Measurements from ENCODE around the gene MAPRE3.

Gene MAPRE3

DNA sequence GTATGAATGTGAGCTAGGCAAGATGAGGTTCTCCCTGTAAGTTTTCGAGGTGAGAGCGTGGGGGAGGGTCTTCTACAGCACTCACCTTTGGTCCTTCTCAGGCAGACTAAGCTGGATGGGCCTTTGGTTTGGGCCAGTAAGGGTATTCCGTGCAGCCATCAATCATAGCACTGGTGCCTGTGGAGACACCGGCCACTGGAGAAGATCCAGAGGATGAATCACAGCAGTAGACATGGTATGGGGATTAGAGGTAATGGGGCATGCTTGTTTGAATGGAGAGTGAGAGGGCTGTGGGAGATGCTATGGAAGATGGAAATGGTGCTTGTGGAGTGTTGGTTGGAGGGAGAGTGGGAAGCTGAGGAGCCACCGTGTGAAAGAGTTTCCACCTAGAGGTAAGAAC is 16.1 kb downstream of the MAPRE3 start:
- DNase-seq = no peak

DNA sequence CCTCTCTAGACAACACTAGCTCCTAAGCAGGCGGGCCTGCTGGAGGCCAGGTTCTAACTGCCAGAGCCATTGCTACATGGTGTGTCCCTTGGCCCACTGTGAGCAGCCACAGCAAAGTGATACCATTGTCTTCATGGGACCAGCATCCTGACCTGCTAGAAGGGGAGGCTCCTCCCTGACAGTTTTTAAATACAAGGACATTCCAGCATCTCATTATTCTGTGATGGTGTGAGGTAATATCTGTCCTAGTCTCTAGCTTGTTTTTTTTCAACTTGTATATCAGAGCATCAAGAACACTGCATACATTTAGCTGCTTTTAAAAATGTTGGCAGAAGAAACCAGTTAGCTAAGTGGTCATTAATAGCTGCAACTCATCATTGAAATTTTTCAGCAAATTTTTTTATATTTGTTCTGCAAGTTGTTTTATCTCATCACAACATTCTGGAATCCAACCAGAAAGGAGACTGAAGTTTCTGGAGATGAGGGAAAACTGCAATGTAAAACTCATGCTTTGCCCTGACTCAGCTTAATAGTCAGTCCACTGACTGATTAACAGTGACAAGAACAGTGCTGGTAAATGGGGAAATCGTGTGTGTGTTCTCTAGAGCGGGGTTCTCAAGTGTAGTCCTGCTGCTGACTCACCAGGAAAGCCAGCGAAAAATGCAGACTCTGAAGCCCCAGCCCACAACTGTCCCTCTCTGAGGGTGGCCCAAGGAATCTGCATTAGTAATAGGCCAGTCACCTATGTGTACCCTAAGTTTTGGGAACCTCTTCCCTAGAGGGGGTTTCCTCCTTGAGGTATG is 17.8 kb downstream of the MAPRE3 start:
- DNase-seq = no peak

DNA sequence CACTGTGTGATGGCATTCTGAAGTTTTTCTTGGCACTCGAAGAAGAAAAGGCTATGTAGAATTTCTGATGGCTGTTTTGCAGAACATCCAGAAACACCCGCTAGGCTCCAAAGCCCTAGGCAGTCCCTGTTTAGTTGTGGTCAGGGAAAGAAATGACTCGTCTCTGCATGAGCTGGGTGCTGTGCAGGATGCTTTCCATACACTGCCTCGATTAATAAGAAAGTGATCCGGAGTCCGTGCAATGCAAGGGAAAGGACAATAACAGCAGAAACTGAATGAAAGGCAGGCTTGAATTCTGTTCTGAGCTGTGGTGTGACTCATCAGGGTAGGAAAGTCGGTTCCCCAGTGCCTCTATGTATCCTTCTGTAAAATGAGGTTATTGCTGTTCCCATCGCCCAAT is 18.7 kb downstream of the MAPRE3 start:
- no peak for DNase-seq

DNA sequence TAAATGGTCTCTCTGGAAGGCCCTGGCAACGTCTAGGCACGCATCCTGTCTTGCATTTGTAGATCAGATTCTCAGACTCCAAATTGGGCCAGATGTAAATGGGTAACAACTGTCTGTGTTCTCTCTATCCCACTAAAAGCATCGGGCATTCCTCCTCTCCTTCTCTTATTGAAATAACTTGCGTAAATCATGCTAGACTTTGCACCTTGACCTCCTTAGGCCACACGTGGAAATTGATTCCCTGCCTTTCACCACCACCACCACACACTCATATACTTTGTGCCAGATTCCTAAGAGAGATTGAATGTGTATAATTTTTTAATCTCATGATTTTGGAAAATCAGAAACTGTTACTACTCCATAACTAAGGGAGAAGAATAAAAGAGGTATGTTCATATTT is 21.3 kb downstream of the MAPRE3 start:
- no peak for DNase-seq

DNA sequence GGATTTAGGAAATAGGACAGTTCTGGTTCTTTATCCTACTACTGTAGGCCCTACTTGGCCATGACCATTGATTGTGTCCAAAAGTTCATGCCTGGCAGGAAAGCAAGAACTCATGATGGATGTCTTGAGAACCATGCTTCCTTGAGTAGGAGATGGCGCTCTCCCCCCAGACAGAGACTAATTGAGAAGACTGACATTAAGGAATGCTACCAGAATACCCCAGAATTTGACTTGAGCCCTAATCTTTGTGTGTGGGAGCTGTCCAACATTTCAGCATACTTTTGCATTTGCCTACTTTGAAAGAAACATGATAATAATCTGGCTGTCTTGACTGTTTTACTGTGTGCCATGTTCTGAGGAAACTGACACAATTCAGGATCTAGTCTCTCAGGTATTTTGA is 23.3 kb downstream of the MAPRE3 start:
- DNase-seq = no peak

DNA sequence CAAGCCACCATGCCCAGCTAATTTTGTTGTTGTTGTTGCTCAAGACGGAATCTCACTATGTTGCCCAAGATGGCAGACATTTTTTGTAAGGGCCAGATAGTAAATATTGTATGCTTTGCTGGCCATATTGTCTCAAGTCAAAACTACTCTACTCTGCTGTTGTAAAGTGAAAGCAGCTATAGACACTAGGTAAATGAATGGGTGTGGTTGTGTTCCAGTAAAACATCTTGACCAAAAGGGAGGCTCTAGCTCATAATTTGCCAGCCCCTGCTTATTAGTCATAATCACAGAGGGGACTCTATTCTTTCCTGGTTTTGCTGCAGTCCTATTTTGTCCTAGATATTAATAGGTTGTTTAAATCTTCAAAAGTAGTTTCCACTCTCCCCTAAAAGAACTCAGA is 24.5 kb downstream of the MAPRE3 start:
- no peak for DNase-seq

DNA sequence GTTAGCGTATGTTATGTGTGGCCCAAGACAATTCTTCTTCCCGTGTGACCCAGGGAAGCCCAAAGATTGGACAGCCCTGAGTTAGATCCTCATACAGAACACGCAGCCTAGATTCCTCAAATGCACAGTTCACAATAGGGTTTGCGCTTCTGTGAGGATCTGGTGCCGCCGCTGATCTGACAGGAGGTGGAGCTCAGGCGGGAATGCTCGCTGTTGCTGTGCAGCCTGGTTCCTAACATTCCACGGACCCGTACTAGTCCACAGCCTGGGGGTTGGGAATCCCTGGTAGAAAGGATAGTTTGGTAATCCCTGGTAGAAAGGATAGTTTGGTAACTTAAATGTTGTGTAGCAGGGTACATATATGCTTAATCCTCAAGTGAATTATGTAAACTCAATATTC is 27.0 kb downstream of the MAPRE3 start:
- DNase-seq = no peak

DNA sequence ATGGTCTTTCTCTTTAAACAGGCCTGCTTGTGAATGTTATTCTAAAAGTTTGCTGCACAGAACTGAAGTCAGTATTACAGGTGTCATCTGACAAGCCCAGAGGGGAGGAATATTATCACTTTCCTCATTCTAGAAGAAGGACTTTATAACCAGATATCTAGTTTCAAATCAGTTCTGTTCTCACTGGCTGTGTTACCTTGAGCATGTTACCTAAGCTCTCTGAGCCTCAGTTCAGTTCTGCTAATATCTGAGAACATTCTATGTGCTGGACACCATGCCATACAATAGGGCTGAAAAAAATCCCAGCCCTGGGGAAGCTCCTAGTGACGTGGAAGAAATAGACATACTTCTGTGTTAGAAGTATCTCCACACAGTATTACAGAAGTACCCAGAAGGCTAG is 27.9 kb downstream of the MAPRE3 start:
- no peak for DNase-seq

DNA sequence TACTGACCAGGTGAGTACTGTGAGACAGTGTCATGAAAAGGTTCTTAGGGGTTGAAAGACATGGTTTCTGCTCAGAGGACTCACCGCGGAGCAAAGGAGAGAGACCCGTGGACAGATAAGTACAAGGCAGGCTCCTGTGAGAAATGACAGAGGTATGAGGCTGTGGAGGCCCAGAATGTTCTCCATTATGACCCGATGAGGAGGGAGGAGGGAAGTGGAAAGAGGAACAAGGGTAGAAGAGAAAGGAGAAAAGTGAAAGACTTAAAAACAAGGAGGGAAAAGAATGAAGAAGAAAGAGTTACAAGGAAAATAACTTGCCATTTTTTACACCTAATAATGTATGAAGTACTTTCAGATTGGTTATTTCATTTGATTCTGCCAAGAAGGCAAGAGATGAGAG is 29.8 kb downstream of the MAPRE3 start:
- DNase-seq = no peak

DNA sequence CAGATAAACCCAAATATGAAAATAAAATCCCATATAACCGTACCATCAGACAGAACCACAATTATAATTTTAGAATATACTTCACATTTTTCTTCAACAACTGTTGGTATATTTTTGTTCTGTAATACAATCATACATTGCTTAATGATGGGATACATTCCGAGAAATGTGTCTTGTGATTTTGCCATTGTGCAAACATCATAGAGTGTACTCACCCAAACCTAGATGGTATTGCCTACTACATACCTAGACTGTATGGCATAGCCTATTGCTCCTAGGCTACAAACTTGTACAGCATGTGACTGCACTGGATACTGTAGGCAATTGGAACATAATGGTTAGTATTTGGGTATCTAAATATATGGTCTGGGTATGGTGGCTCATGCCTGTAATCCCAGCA is 30.6 kb downstream of the MAPRE3 start:
- DNase-seq = no peak

DNA sequence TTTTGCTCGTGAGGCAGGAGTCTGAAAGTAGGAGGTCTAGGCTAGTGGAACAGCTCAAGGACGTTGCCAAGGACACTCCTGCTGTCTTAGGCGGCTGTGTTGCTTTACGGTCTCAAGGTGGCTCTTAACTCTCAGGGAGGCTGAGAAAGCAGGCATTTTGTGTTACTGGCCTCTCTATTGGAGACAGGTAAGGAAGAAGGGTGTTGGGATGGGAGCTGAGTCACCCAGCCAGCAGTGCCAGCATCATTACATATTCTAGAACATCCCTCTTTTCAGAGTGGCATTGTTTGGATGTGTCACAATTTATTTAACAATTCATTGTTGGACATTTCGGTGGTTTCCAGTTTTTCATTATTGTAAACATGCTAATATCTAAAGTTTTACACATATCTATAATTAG is 31.5 kb downstream of the MAPRE3 start:
- DNase-seq = no peak

DNA sequence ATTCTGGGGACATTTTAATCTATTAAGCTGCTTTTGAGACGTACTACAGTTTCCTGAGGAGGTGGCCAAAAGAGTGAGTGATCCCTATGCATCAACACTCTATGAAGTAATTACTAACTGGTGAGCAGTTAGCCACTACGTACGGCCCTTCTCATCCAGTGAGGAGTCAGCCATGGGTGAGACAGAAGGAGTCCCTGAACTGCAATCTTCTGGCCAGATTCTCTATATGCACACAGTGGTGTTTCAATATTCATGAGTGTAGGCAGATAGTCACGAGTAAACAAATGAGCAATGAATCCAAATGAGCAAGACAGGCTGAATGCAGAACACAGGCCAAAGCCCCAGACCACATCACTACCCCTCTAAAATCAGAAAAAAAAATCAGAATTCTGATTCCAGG is 32.6 kb downstream of the MAPRE3 start:
- DNase-seq = no peak

DNA sequence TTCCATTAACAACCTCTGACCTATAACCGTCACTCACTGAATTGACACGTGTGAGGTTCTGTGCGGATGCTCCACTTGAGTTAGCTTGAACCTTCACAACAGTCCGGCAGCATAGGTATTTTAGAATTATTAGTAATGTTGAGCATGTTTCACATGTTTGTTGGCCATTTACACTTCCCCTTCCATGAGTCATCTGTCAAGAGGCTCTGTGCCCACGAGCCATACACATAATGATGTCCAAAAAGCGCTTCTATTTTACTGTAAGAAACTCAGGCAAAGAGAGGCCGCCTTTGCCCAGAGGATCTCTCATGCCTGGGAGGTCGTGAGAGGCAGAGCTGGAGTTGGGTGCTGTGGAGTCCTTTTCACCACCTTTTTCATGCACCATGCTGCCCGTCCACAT is 33.4 kb downstream of the MAPRE3 start:
- DNase-seq = no peak

DNA sequence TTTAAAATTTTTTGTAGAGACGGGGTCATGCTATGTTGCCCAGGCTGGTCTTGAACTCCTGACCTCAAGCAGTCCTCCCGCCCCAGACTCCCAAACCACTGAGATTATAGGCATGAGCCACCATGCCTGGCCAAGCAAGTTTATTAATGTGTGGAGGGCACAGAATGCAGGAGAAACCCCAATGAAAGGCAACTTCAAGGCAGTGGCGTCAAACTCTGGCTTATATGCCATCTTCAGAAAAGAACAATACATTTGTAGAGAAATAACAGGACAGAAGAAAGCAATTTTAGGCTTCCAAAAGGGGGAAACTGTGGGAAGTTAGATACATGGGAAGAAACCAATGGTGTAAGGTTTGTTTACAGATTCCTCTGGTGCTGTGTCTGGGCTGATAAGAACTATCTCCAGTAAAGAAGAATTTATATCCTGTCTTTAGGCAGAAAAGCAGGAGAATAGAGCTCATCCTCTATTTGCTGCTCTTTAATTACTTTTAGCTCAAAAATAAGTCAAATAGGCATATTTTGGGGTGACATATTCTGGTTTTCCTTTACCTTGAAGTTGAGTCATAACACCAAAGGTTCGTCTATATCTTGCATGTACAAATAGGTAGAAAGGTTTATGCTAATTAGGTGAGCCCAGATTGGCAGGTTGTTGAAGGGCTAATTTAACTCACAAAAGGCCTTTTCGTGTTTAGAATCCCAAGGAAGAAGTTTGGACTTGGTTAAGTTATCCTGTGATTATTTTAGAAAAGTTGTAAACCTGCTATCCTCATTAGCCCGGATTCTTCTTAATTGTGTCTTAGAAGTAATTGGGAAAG is 36.4 kb downstream of the MAPRE3 start:
- DNase-seq = no peak

DNA sequence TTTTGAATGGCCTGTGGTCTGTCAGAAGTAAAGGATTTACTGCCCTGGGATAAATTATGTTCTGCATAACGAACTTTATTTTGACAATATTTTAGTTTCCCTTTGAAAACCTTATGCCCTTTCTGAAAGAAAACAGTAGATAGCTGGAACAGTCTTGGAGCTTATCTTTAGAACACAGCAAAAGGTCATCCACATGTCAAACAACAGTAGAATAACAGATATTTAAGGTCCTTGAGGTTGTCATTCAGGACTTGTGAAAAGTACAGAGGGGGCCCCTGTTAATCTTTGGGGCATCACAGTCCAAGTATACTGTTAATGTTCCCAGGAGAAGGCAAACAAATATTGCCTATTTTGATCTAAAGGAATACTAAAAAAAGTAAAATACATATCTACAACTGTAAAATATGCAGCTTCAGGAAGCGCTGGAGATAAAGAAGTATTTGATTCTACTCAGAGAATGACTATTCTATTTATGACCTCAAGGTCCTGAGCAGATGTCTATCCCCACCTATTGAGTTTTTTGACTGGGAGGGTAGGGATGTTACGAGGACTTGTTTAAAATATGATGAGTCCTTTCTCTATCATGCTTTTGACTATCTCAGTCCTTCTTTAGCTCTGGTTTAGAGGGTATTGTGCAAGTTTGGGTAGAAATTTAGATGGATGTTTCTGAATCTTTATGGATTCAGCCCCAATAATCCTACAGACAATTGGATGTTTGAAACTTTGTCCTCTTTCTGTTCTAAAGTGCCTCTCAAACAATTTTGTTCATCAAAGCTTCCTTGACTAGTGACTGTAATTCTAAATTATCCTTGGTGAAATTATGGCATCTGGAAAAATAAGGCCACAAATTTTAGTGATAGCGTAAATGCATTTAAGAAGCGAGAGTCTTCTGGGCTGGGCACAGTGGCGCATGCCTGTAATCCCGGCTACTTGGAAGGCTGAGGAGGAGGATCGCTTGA is 37.3 kb downstream of the MAPRE3 start:
- DNase-seq = no peak

DNA sequence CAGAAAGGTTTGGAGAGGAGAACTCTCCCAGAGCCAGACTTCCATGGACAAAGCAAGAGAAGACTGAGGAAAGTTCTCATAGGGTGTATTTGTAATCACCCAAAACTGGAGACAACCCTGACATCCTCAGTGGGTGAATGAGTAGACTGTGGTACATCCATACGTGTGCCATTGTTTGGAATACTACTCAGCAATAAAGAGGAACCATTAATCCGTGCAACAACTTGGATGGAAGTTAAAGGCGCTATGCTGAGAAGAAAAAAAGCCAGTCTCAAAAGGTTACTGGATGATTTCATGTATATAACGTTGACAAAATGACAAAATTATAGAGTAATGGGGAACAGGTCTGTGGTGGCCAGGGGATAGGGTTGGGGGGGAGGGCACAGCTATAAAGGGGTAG is 38.2 kb downstream of the MAPRE3 start:
- no peak for DNase-seq

DNA sequence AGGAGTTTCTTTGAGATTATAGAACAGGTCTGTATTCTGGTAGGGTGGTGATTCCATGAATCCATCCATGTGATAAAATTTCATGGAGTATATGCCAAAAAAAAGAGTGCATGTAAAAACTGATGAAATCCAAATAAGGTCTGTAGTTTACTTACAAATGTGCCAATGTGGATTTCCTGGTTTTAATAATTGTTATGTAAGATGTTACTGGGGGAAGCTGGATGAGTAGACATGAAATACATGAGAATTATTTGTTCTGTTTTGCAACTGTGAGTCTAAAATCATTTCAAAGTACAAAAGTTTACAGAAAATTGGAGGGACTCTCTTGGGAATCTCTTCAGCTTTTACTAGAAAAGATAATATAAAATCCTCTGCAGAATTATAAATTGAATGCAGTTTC is 38.6 kb downstream of the MAPRE3 start:
- DNase-seq = no peak

DNA sequence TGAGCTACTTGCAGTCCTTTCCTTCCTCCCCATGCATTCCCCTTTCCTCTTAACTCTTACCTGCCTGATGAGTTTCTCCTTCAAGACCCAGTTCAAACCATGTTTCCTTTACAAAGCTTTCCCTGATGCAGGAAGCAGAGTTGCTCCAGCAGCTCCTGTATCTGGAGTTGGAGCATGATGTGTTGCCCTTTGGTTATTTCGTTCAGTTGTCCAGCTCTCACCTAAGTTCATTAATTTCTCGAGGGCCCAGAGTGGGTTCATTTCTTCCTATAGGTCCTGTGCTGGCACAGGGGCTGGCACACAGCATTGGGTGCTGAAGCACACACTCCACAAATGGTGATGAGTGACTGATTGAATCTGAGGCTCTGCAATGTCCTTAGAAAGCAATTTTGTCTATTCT is 39.3 kb downstream of the MAPRE3 start:
- no peak for DNase-seq

DNA sequence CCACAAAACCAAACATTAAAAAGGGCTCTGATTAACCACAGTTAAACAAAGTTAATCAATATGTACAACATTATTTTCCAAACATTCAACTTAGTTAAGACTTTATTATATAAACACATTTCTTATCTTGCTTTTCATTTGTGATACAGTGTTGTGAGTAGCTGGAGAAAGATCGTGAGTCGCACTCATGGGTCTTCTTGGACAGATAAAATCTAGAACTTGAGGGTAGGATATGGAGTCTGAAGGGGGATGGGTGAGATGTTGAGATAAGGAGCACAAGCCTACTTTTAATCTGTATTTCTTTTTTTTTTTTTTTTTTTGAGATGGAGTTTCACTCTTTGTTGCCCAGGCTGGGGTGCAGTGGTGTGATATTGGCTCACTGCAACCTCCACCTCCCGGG is 39.7 kb downstream of the MAPRE3 start:
- DNase-seq = no peak

DNA sequence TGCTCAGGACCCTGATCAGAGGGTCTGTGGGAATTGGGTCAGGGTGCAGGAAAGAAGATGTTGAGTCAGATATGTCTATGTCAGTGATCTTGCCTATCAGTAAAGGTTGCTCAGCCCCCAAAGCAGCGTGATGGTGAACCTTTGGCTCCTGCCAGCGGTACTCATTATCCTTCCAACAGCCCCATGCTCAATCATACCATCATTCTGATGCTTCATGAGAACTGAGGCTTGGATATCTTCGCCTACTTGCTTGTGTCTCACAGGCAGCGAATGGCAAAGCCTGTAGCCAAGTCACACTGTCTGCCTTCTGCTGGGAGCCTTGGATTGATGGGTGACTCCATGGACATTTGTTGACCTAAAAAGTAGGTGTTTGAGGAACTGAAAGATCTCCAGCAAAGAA is 43.3 kb downstream of the MAPRE3 start:
- no peak for DNase-seq

DNA sequence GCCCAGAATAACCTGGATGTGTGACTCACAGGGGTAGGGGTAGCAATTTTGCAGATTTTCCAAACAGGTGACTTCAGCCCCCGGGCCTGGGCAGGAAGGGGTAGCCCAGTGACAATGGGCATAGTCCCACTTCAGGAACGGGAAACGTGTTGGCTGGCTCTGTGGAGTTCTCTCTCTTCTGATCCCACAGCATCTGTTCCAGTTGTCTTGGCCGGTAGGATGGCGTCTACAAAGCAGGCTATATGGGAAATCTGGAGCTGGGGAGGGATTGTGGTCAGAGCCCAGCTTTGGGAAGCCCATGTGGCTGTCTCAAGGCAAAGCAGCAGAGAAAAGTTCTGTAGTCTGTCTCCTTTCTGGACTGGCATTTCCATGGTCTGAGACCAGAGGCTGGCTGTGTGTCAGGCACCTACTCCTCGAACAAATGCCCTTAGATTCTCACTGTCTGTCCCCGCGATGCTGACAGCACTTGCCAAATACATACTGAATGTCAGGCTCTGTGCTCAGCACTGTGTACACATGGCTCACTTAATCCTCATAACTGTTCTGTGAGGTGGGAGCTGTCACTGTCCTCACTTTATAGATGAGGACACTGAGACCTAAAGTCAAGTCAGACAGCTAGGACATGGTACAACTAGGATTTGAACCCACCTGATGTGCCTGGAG is 44.5 kb downstream of the MAPRE3 start:
- DNase-seq = no peak

DNA sequence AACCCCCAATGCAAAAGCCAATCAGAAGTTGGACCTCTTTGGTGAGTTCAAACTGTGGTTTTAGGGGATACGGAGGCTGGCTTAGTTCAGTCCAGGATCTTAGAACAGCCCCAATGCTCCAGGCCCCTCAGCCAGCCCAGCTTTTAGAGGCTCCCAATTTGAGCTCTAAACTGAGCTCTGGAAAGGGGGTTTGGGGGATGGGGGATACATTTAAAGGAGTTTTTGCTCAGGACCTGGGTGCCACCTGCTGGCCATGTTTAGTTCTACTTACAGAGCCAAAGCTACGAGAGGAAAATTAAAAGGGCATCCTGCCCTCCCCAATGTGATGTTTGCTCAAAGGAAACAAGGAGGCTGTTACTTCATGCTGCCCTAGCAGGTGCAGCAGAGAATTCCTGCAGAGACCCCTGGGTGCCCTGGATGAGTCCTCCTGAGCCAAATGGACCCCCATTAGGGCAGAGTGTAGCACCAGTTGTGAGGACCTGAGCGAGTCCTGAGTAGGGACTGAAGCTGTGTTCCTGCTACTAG is 46.4 kb downstream of the MAPRE3 start:
- peak; percentile 33 to 44 for DNase-seq

DNA sequence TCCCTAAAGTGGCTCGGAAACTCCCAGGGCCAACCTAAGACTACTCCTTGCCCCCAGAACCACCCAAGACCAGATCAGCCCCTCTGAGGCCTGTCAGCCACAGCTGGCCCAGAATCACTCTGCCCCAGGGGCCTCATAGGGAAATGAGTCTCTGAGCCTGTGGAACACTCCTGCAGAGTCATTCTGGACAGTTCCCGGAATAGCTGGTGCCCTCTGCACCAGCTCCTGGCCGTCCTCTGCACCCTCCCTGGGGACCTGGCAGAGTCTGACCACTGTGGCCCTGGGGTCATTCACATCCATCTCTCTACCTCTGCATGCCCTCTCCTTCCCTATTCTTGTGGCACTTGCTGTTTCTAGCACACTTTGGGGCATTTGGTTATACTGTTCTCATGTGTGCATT is 47.7 kb downstream of the MAPRE3 start:
- DNase-seq = no peak

All from activated CD4-positive, alpha-beta T cell treated with anti-CD3 and anti-CD28 coated beads for 4 hours (primary cell).